Endothelial cell of umbilical vein (primary cell): ENCODE measurements around the gene KCTD5. TPM values are rescaled to one million over a fixed set of nuclear protein-coding genes. Genes with fewer than 3 reads are reported as not detected.

Experiments used
- BruUV-seq: library from RNA; stranded (reverse); fragments of 400-500 nt; replicated peaks from 2 replicates; lab custom pipeline; 2021; lab: Mats Ljungman, UMichigan
- CTCF ChIA-PET: fragments of 300-600, 350-600 bp; sonication (Branson Sonifier 250); formaldehyde crosslinking; loops from one replicate; lab custom pipeline; 2021; ENCODE audit warnings: antibody characterized with exemption, inconsistent platforms; lab: Charles Lee
- POLR2A ChIA-PET: fragments of 300-600, 350-600 bp; sonication (Branson Sonifier 250); formaldehyde crosslinking; loops from one replicate; lab custom pipeline; 2021; ENCODE audit warnings: antibody characterized with exemption, inconsistent platforms; lab: Charles Lee
- DNase-seq: peaks from one replicate; pipeline ENCODE4 v3.0.0-alpha.2; 2011; ENCODE audit warnings: low read depth, low spot score
- FAIRE-seq: peaks from 2 replicates; lab custom pipeline; 2011; peaks lifted over from hg19 to GRCh38; lab: Jason Lieb, UNC
- H2AFZ ChIP-seq: 2 replicates; pipeline ENCODE4 v1.6.0; 2012; ENCODE audit warnings: low read depth, low read length, control low read depth, inconsistent platforms
- H3K27ac ChIP-seq: 2 replicates; pipeline ENCODE4 v1.5.1; 2011; ENCODE audit warnings: low read depth, mild to moderate bottlenecking, control low read depth, low read length, moderate library complexity; ENCODE audit not compliant: insufficient read depth
- H3K27me3 ChIP-seq, 2 experiments: 2 replicates each; pipeline versions ENCODE4 v1.6.0 to v1.6.1; 2011; ENCODE audit warnings: low read length in 2 of 2, mixed read lengths in 1 of 2; ENCODE audit not compliant: control insufficient read depth in 2 of 2, insufficient read depth in 2 of 2
- H3K36me3 ChIP-seq, 2 experiments: 2 replicates in 1 of 2; 3 replicates in 1 of 2; pipeline ENCODE4 v1.5.1; 2011; ENCODE audit warnings: low read length in 2 of 2, mild to moderate bottlenecking in 1 of 2, moderate library complexity in 1 of 2; ENCODE audit not compliant: control insufficient read depth in 2 of 2, insufficient read depth in 2 of 2; ENCODE audit errors: extremely low read depth in 1 of 2
- H3K4me1 ChIP-seq: 3 replicates; pipeline ENCODE4 v1.5.1; 2011; ENCODE audit warnings: mild to moderate bottlenecking, low read length; ENCODE audit not compliant: control insufficient read depth, insufficient read depth; ENCODE audit errors: extremely low read depth
- H3K4me2 ChIP-seq: 2 replicates; pipeline ENCODE4 v1.6.1; 2011; ENCODE audit warnings: low read length, control low read depth, mixed read lengths; ENCODE audit not compliant: insufficient read depth
- H3K4me3 ChIP-seq, 3 experiments: fragments of 200-600 bp in 1 of 3; sonication (generic), shearing (Covaris generic) in 1 of 3; replicated peaks in 1 of 3; 2 replicates each; pipeline ENCODE4 v1.5.1; 2011 to 2016; ENCODE audit warnings: control low read depth in 3 of 3, low read length in 3 of 3, mild to moderate bottlenecking in 2 of 3, inconsistent platforms in 1 of 3, low read depth in 1 of 3, moderate library complexity in 1 of 3; ENCODE audit not compliant: insufficient read depth in 1 of 3
- H3K79me2 ChIP-seq: 2 replicates; pipeline ENCODE4 v1.6.0; 2012; ENCODE audit warnings: low read length, inconsistent platforms; ENCODE audit not compliant: control insufficient read depth, insufficient read depth
- H3K9ac ChIP-seq: replicated peaks from 2 replicates; pipeline ENCODE3; 2011; ENCODE audit warnings: low read length, control low read depth; ENCODE audit not compliant: insufficient read depth; ENCODE audit errors: extremely low read depth
- H3K9me1 ChIP-seq: replicated peaks from 3 replicates; pipeline ENCODE4 v1.6.0; 2011; ENCODE audit warnings: mild to moderate bottlenecking, low read length; ENCODE audit not compliant: control insufficient read depth, insufficient read depth; ENCODE audit errors: extremely low read depth
- H3K9me3 ChIP-seq: replicated peaks from 2 replicates; pipeline ENCODE4 v1.5.1; 2012; ENCODE audit warnings: low read length, inconsistent platforms; ENCODE audit not compliant: control insufficient read depth, insufficient read depth
- H4K20me1 ChIP-seq: replicated peaks from 2 replicates; pipeline ENCODE3; 2011; ENCODE audit warnings: mild to moderate bottlenecking, low read length; ENCODE audit not compliant: control insufficient read depth, insufficient read depth; ENCODE audit errors: extremely low read depth
- CTCF ChIP-seq, 2 donors: IDR thresholded peaks; 1 replicate in 1 of 2; 2 replicates in 1 of 2; pipeline ENCODE4 v1.5.1; 2011; ENCODE audit warnings: low read length in 2 of 2, mild to moderate bottlenecking in 2 of 2, moderate library complexity in 2 of 2, control low read depth in 1 of 2, inconsistent platforms in 1 of 2, low read depth in 1 of 2; ENCODE audit not compliant: insufficient read depth in 1 of 2; ENCODE audit errors: extremely low read depth in 1 of 2
- EZH2 ChIP-seq: IDR thresholded peaks from 2 replicates; pipeline ENCODE4 v1.6.1; 2012; ENCODE audit warnings: borderline replicate concordance, low read depth, mild to moderate bottlenecking, moderate library complexity, low read length, inconsistent platforms; ENCODE audit not compliant: severe bottlenecking
- FOS ChIP-seq: IDR thresholded peaks from 2 replicates; pipeline ENCODE4 v1.6.1; 2011; ENCODE audit warnings: mild to moderate bottlenecking, low read length, moderate library complexity, borderline replicate concordance; ENCODE audit not compliant: insufficient read depth
- GATA2 ChIP-seq: IDR thresholded peaks from 2 replicates; pipeline ENCODE4 v1.7.0; 2011; ENCODE audit warnings: low read depth, mild to moderate bottlenecking, moderate library complexity, mixed read lengths, low read length; ENCODE audit not compliant: insufficient read length, insufficient read depth
- JUN ChIP-seq: IDR thresholded peaks from 2 replicates; pipeline ENCODE4 v1.6.1; 2011; ENCODE audit warnings: borderline replicate concordance, low read depth; ENCODE audit not compliant: insufficient read length, insufficient read depth
- MAX ChIP-seq: IDR thresholded peaks from 2 replicates; pipeline ENCODE4 v1.6.1; 2011; ENCODE audit not compliant: insufficient read depth, insufficient read length
- MYC ChIP-seq: IDR thresholded peaks from one replicate; pipeline ENCODE4 v1.6.1; 2011; ENCODE audit warnings: mild to moderate bottlenecking, low read depth, low read length
- POLR2A ChIP-seq: IDR thresholded peaks from 2 replicates; pipeline ENCODE4 v1.6.1; 2012; ENCODE audit warnings: low read depth, mild to moderate bottlenecking, control low read depth, low read length
- POLR2AphosphoS5 ChIP-seq: IDR thresholded peaks from 2 replicates; pipeline ENCODE4 v1.6.1; 2012; ENCODE audit warnings: low read depth, mild to moderate bottlenecking, control low read depth, low read length, moderate library complexity; ENCODE audit not compliant: insufficient read depth
- dilution Hi-C: fragments of 300-500 bp; cut with MboI; formaldehyde crosslinking; loops from one replicate; pipeline ENCODE4 v1.15.0; 2019; ENCODE audit warnings: low sequenced_read_pairs; ENCODE audit not compliant: extremely low pct_ligation_motif_present
- intact Hi-C: fragments of 100-400 bp; cut with micrococcal nuclease; formaldehyde crosslinking; loops from one replicate; pipeline ENCODE4 v1.10.0; 2022
- polyA plus RNA-seq, 4 experiments: library from polyadenylated mRNA; depleted of rRNA in 3 of 4; stranded (reverse) in 3 of 4; unstranded in 1 of 4; fragments of >200 nt; gene quantifications; 2 replicates each; pipeline versions ENCODE4 v1.2.1 to v1.2.3, GENCODE V29; 2011 to 2012; ENCODE audit warnings: missing spikeins in 1 of 4
- total RNA-seq: library from RNA; stranded (reverse); gene quantifications from 2 replicates; pipeline ENCODE4 v1.2.3, GENCODE V29; 2021

Gene KCTD5
- total and polyA plus RNA-seq, 2 donors (not counting 3 experiments of a cell fraction or from before 2014, with no cell fraction given), result 32.2 to 42.0 TPM

GRCh38 chr16:2705351-2705750 is 23.0 kb downstream of the KCTD5 start:
- Histone ChIP-seq H3K79me2 (no peaks in the 10 kb centered on the region), H3K4me2 (no peak overlapping the region), H3K27me3 (no peaks in the 10 kb centered on the region), H3K9me1 (no peaks in the 10 kb centered on the region), H3K36me3 (peaks cover 3 to 42% of the 10 kb centered on the region in 2 experiments), H3K9me3 (no peaks in the 10 kb centered on the region), H3K4me1 (no peaks in the 10 kb centered on the region), H3K27ac (no peak overlapping the region), H2AFZ (no peak overlapping the region), H3K9ac (no peak overlapping the region), H4K20me1 (no peaks in the 10 kb centered on the region), H3K4me3 (no peak overlapping the region)
- DNase-seq (no peak), FAIRE-seq (no peak)
- ChIA-PET CTCF (no interaction called here), POLR2A (no interaction called here)
- intact Hi-C loops, result no loop called here
- no peak for TF ChIP-seq MAX
- TF ChIP-seq JUN, result no peak
- no peak for TF ChIP-seq POLR2A
- no peak for TF ChIP-seq MYC
- no peak for TF ChIP-seq FOS
- no peak for TF ChIP-seq CTCF (IDR thresholded peaks at IDR 0.05; ENCODE audit: extremely low read depth in 1 of 2, insufficient read depth in 1 of 2, low read depth in 1 of 2, low read length in 2 of 2)
- TF ChIP-seq POLR2AphosphoS5, result no peak
- TF ChIP-seq EZH2, result no peak
- TF ChIP-seq GATA2, result no peak
- dilution Hi-C loops, result no loop called here
- BruUV-seq, result no TSS peak
